Measurements from ENCODE around the gene COTL1.
A peak's percentile ranks its signal among the peaks of the same experiment; 100 is the strongest.

Gene COTL1

GRCh38 chr16:84617791-84618580 lies at the start of gene COTL1:
COTL1 (minus strand) TSS chr16:84618078; CDS start chr16:84617914, 164 bp downstream.
- peaks cover 48 to 56% of the 10 kb centered on the region in 2 experiments for H3K4me1 ChIP-seq (ENCODE audit: control insufficient read depth in 1 of 2, insufficient read depth in 1 of 2, low read depth in 1 of 2, low read length in 1 of 2)
- H3K4me3 ChIP-seq (ENCODE audit: low read depth in 1 of 2, low read length in 1 of 2), result peak within 1 kb of the TSS; percentile 96 to 100
- peak within 1 kb of the TSS; percentile 98 for H3K27ac ChIP-seq
- no peaks in the 10 kb centered on the region for H3K9me3 ChIP-seq
- H3K27me3 ChIP-seq, result no peaks in the 10 kb centered on the region
- TF ChIP-seq, protein P1, sequence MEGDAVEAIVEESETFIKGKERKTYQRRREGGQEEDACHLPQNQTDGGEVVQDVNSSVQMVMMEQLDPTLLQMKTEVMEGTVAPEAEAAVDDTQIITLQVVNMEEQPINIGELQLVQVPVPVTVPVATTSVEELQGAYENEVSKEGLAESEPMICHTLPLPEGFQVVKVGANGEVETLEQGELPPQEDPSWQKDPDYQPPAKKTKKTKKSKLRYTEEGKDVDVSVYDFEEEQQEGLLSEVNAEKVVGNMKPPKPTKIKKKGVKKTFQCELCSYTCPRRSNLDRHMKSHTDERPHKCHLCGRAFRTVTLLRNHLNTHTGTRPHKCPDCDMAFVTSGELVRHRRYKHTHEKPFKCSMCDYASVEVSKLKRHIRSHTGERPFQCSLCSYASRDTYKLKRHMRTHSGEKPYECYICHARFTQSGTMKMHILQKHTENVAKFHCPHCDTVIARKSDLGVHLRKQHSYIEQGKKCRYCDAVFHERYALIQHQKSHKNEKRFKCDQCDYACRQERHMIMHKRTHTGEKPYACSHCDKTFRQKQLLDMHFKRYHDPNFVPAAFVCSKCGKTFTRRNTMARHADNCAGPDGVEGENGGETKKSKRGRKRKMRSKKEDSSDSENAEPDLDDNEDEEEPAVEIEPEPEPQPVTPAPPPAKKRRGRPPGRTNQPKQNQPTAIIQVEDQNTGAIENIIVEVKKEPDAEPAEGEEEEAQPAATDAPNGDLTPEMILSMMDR (IDR thresholded peaks at IDR 0.05), result no peak
- H3K36me3 ChIP-seq, result peaks cover 36% of the 10 kb centered on the region

DNA sequence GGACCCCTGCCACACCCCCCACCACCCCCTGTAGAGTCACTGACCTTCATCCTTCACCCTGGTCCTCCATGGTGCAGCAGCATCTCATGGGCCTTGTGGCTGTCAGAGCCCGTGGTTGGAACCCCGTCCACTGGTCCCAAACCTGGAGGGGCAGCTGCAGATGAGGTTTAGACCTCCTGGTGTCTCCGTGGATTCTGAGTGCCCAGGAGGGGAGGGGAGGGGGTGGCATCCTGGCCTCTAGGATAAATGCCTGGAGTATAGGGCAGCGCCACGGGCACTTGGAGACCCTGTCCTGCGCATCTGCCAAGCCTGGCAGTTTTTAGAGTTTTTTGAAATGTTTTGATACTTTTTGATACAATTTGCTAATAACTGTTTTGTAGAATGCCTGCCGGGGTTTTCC lies 48.0 kb upstream of the COTL1 start:
- H3K4me1 ChIP-seq (ENCODE audit: control insufficient read depth in 1 of 2, insufficient read depth in 1 of 2, low read depth in 1 of 2, low read length in 1 of 2), result no peaks in the 10 kb centered on the region
- no peaks in the 10 kb centered on the region for H3K27me3 ChIP-seq
- peaks cover 71% of the 10 kb centered on the region for H3K36me3 ChIP-seq
- H3K9me3 ChIP-seq, result no peaks in the 10 kb centered on the region
- TF ChIP-seq, protein P1 (IDR thresholded peaks at IDR 0.05), result no peak
- H3K4me3 ChIP-seq (ENCODE audit: low read depth in 1 of 2, low read length in 1 of 2), result no peak overlapping the region
- H3K27ac ChIP-seq, result no peak overlapping the region

DNA sequence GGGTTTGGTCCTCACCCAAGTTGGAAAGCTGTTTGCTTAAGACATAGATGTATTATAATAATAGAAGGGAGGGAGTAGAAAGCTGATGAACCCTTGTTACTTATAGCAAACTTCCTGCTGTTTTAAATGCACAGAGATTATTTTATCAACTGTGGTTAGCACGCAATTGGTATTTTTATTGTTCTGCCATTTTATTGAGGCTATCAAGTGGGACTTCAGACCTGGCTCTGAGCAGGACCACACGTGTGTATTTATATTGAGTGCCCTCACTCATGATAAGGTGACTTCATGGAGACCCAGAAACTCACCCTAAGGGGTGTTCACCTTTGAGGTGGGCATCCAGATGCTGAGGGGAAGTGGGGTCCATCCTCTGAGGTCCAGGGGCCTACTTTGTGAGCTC lies 47.5 kb upstream of the COTL1 start:
- TF ChIP-seq, protein P1 (IDR thresholded peaks at IDR 0.05), result no peak
- H3K4me3 ChIP-seq (ENCODE audit: low read depth in 1 of 2, low read length in 1 of 2), result no peak overlapping the region
- peaks cover 76% of the 10 kb centered on the region for H3K36me3 ChIP-seq
- H3K27ac ChIP-seq, result no peak overlapping the region
- H3K9me3 ChIP-seq, result no peaks in the 10 kb centered on the region
- no peaks in the 10 kb centered on the region for H3K4me1 ChIP-seq (ENCODE audit: control insufficient read depth in 1 of 2, insufficient read depth in 1 of 2, low read depth in 1 of 2, low read length in 1 of 2)
- no peaks in the 10 kb centered on the region for H3K27me3 ChIP-seq

- Histone ChIP-seq H3K9me3 (no peaks in the 10 kb centered on the region), H3K4me1 (ENCODE audit: control insufficient read depth in 1 of 2, insufficient read depth in 1 of 2, low read depth in 1 of 2, low read length in 1 of 2) (no peaks in the 10 kb centered on the region), H3K4me3 (ENCODE audit: low read depth in 1 of 2, low read length in 1 of 2) (no peak overlapping the region), H3K36me3 (peaks cover 92% of the 10 kb centered on the region), H3K27me3 (no peaks in the 10 kb centered on the region), H3K27ac (no peak overlapping the region)
- TF ChIP-seq, protein P1 (IDR thresholded peaks at IDR 0.05), result no peak
Observed at GRCh38 chr16:84663433-84664101, 45.7 kb upstream of the COTL1 start.

DNA sequence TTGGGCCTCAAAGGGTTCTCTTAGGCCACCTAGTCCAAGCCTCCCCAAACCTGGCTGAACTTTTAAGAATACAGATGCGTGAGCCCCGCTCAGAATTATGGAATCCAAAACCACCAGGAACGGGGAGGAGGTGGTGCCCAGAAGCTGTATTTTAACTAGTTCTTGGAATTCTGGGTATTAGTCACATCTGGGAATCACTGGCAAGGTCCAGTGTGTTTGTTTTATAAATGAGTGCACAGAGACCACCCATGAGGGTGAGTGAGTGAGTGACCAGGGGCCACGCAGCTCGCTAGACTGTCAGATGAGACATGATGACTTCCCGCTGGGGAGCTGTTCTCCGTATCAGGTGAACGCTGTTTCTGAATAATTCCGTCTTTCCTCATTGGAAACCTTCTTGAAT lies 44.6 kb upstream of the COTL1 start:
- Histone ChIP-seq H3K4me3 (ENCODE audit: low read depth in 1 of 2, low read length in 1 of 2) (no peak overlapping the region), H3K27ac (no peak overlapping the region), H3K36me3 (peaks cover 92% of the 10 kb centered on the region), H3K27me3 (no peaks in the 10 kb centered on the region), H3K9me3 (no peaks in the 10 kb centered on the region), H3K4me1 (ENCODE audit: control insufficient read depth in 1 of 2, insufficient read depth in 1 of 2, low read depth in 1 of 2, low read length in 1 of 2) (no peaks in the 10 kb centered on the region)
- TF ChIP-seq, protein P1 (IDR thresholded peaks at IDR 0.05), result no peak
